ENCODE measurements around the gene TAF6L.
"Not testable (repeated sequence)": the region's sequence is repeated elsewhere in the genome, so short reads cannot be mapped to it uniquely, and the experiment has no call there.

The TAF6L gene, protein sequence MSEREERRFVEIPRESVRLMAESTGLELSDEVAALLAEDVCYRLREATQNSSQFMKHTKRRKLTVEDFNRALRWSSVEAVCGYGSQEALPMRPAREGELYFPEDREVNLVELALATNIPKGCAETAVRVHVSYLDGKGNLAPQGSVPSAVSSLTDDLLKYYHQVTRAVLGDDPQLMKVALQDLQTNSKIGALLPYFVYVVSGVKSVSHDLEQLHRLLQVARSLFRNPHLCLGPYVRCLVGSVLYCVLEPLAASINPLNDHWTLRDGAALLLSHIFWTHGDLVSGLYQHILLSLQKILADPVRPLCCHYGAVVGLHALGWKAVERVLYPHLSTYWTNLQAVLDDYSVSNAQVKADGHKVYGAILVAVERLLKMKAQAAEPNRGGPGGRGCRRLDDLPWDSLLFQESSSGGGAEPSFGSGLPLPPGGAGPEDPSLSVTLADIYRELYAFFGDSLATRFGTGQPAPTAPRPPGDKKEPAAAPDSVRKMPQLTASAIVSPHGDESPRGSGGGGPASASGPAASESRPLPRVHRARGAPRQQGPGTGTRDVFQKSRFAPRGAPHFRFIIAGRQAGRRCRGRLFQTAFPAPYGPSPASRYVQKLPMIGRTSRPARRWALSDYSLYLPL

DNA sequence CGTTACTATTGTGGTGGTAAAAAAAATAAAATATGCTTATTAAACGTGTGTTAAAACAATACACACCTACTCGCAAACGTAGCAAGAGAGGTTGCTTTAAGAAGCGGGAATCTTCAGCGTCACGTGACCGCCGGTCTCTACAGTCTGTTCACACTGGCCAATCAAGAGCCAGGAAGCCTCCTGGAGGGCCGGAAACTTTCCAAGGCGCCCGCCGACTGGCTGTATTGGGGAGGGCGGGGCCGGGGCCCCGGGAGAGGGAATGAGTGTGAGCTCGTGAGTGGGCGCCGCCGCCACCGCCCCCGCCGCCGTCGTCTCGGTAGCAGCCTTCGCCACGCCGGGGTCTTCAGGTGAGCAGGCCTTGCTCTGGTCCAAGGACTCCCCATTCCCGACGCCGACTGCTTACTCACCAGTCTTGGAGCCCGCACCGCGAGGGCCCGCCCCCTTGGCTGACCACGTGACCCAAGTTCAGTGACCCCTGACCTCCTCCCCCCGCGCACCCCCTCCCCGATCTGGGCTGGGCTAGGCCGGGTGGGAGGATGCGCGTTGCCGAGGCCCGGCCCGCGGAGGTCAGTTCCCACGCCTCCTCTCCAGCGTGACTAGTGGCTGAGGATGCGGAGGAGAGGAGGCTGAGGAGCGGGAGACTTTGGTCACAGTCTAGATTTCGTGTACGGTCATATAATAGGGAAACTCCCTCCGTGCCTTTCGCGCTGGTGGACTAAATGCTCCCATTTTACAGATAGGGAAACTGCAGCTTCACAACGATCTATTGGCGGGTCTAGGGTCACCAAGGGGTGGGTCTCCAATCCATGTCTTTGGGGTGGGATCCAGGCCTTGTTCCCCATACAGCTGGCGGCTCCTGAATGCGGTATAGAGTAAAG lies at the start of gene TAF6L:
Gene TAF6L, plus strand, starts transcription at position 253 of the 878 bp plus-strand sequence. CDS start 4,388 bp downstream, outside the sequence.
- DNase-seq = peak; percentile 95

DNA sequence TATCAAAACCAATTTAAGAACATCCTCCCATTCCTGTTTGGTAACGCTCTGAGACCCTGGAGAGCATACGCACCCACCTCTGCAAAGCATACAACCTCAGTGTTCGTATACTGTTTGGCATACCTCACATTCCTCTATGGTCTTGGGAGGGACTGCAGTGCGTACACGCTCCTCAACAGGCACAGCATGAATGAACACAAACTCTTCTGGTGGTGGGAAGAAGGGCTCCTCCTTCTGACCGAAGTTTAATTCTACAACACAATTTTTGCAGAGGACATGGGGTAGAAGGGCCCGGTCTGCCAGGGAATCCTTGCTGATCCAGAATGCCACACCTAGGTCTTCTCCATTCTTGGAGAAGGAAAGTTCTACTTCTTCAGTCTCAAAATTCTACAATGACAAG lies 49.2 kb upstream of the TAF6L start:
- no peak for DNase-seq

DNA sequence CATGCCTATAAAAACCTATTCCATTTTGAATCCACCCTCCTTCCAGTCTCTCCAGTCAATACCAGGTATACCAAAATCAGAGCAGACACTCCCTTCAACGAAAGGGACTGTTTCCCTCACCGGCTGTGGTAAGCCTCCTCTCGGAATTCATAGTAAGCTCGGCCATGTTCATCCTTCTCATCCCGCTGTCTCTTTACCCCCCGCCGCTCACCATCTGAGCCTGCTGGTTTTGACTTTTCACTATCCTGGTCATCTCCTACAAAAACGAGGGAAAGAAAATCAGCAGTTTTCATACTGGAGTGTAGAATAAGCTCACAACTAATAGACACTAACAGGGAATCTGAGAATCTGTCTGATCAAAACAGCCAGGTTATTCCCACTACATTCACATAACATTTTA lies 47.0 kb upstream of the TAF6L start:
- no peak for DNase-seq

DNA sequence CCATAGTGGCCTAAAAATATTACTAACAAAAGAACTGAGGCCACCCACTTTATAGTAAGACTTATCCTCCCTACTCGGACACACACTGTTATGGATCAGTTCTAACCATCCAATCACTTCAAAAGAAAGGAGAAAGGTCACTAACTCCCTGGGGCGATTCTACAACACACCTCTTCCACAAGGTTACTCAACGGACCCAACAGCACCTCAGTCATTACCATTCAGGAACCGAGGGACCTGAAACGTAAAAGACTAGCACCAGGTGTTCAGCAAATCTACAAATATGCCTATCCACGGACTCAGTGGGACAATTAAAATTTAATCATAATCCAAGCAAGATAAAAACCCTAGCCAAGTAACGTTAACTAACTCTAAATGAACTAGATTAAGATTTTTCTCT lies 45.5 kb upstream of the TAF6L start:
- no peak for DNase-seq

DNA sequence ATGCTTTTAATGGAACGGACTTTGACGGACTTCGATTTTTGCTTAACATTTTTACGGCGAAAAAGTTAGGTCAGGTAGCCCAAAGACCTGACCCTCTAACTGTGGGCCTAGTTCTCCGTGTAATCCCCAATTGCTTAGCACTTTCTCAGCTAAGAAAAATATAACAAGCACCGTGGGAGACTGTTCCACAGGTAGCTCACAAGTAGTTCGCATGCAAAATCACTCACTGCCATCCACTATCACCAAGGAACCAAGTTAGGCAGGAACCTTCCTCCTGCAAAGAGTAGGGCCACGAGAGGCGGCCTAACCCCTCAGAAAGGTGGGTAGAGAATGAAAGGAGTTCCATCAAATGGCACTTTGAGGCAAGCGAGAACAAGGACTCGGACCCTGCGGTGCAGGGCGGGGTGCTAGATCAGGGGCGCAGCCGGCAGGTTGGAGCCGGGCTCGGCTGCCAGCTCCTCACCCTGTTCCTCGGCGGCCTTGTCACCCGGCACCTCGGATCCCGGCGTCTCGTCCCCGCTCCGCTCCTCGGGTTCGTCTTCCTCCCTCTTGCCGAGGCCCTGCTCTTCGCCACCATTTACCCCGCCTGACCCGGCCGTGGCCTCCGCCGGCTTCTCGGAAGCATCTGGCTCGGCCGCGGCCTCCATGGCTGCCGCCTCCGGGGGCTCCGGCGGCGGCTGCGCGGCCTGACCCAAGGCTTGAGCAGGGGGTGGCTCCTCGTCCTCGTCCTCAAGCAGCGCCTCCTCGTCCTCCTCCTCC lies 44.9 kb upstream of the TAF6L start:
- DNase-seq = no peak

DNA sequence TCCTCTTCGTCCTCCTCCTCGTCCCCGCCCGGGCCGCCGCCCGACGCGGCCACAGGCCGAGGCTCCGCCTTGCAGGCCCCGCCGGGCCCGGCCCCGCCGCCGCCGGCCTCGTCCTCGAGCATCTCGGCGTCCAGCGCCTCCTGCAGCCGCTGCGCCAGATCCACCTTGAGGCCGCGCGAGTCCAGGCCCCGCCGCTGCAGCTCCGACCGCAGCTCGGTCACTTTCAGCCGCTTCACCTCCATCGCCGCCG lies 44.4 kb upstream of the TAF6L start:
- DNase-seq = no peak

DNA sequence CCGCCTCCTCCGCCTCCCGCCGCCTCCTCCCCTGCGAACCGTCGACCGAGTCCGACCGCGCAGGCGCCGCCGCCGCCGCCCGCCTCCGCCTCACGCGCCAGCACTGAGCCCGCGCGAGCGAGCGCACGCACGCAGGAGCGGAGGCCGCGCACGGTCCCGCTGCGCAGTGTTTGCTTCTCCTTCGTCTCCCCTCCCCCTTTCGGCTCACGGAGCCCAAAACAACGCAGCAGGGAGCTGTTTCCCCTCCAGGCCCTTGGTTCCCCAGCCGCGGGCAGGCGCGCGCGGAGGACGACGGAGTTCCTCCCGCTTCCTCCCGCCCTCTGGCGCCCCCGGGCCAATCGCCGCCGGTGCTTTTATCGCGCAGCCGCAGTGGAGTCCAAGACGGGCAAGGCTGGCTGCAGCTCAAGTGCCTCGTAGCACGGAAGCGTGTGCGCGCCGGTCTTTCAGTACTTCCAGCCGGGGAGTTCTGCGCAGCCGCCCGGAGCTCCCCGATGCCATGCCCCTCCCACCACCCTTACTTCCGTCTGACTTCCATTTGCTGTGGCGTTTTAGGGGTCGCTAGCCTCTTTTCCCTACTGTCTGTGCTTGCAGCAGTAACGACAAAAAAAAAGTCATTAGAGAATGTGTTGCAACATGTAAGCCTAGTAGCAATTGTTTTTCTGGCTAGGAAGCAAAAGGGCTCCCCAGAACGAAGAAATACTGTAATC lies 43.9 kb upstream of the TAF6L start, which contains the start of gene HNRNPUL2:
Gene HNRNPUL2, minus strand, starts transcription at position 293 of the 707 bp plus-strand sequence. CDS start 301 bp downstream, outside the sequence.
- peak; percentile 99 for DNase-seq

DNA sequence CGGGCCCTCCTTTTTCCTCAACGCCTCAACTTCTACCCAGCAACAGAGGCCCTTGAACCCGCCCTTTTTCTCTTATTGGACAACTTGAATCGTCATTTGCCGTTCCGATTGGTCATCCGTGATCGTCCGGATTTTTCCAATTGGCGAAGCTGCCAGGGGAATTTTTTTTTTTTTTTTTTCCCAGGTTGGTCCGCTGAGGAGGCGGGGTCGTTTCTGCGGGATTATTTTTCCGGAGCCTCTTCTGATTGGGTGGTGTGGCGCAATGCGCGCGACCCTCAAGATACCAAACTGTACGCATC lies 43.4 kb upstream of the TAF6L start:
- DNase-seq = peak; percentile 95

DNA sequence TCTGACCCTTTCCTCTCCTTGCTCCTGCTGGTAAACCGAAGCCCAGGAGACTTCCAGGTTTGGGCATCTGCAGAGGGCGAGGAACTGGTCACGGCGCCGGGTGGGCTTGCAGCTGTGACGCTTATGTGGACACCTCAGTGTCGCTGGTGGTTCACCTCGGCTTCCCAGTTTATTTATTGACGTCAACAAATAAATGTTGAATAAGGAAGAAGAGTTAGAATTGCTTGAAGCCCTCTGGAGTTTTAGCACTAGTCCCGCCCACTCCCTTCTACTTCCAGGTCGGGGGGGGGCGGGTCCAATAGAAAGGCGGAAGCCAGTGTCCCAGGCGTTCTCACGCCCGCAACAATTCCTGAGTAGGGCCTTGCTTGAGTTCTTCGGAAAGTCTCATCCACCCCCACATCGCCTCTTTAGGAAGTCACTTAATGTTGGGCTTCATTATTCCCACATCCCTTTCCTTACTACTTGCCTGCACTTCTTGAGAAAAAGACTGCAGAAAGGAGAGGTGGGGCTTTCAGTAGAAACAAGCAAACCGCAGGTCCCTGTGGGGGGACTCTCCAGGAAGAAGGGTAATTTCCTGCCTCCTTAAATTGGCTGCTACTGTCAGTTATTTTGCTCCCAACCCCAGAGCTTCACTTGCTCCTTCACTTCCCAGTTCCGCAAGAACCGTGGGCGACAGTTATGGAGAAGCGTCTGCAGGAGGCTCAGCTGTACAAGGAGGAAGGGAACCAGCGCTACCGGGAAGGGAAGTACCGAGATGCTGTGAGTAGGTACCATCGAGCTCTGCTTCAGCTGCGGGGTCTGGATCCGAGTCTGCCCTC lies 42.8 kb upstream of the TAF6L start, which contains the start of gene TTC9C:
Gene TTC9C, plus strand, starts transcription at position 316 of the 818 bp plus-strand sequence. Its CDS starts 363 bp downstream, at position 679.
- peak; percentile 78 for DNase-seq

DNA sequence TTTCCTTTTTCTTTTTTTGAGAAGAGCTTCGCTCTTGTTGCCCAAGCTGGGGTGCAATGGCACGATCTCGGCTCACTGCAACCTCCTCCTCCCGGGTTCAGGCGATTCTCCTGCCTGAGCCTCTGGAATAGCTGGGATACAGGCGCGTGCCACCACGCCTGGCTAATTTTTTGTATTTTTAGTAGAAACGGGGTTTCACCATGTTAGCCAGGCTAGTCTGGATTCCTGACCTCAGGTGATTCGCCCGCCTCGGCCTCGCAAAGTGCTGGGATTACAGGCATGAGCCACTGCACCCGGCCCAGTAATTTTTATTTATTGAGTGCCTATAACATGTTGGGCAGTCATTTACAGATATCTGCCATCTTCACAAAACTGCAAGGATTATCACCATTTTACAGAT lies 41.1 kb upstream of the TAF6L start:
- DNase-seq = not testable (repeated sequence)

DNA sequence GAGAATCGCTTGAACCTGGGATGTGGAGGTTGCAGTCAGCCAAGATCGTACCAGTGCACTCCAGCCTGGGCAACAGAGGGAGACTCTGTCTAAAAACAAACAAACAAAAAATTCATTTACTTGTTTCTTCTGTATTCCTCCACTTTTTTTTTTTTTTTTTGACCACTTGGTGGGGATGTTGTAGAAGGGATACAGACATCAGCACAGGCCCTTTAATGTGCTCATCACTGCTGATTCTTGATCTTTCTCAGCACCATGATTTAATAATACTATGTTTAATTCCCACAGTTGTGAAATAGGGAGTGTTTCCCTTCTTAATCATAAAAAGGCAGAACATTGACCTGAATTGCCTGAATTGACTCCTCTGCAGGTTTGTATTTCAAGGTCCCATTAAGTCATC lies 38.4 kb upstream of the TAF6L start:
- no peak for DNase-seq

DNA sequence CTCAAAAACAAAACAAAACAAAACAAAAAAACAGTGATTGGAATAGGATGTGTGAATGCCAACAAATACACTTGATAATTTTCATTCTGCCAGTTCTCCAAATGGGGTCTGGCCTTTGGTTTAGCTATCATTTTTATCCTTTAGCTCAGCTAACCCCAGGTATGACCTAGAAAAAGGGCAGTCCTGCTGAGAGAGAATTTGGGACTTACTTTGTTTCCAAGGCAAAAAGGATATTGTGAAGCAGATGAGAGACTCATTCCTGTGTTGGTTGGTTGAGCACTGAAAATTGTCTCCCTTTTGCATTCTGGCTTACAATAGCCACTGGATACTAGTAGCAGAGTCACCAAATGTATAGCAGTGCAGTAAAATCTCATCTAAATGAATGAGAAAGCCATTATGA lies 34.0 kb upstream of the TAF6L start:
- DNase-seq = no peak

DNA sequence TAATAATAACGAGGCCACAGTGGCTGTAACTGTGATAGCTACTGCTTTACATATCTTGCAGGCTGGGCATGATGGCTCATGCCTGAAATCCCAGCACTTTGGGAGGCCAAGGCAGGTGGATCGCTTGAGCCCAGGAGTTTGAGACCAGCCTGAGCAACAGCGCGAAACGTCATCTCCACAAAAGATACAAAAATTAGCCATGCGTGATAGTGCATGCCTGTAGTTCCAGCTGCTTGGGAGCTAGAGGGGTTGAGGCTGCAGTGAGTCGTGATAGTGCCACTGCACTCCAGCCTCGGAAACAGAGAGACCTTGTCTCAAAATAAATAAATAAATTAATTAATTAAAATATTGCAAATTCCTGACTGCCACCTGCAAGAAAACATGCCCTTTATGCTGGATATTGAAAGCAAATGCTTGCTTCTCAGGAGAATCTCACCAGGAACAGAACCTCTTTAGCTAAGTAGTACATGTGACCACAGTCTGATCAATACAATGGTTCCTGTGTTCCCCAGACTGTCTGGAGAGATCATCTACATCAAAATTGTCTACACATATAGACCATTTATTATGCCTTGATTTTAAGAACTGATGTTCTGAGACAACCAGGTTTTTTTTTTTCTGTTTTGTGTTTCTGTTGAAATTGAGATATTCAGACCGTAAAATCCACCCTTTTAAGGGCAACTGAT lies 23.6 kb upstream of the TAF6L start:
- DNase-seq = no peak

DNA sequence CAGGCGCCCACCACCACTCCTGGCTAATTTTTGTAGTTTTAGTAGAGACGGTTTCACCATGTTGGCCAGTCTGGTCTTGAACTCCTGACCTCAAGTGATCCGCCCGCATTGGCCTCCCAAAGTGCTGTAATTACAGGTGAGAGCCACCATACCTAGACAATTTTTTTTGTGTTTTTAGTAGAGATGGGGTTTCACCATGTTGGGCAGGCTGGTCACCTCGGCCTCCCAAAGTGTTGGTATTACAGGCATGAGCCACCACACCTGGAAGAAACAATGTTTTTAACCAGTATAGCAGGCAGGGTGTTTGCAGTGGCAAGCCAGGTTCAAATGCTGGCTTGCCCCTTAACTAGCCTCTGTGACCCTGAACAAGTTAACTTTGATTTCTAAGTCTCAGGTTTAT lies 21.3 kb upstream of the TAF6L start:
- not testable (repeated sequence) for DNase-seq

DNA sequence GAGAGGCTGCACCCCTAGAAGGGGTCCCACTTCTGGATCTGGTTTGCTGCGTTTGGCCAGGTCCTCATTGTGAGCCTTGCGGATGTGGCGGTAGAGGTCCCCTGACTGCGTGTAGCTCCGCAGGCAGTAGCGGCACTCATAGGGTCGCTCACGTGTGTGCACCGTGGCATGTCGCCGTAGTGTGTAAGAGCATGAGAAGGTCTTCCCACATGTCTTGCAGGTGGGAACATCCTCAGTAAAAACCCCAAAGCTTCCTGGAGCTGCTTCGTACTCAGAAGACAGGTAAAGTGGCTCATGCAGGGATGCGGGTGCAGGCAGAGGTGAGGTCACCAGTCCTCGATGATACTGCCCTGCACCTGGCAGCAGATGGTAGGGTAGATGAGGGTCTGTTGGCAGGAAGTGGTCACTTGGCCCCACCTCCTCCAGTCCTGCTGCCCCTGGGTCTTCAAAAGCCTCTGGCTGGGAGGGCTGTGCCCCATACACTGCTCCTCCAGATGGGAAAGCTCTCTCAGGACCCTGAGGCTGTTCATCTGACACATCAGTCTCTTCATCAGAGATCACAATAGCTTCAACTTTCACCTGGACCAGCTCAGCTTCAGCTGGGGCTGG lies 18.9 kb upstream of the TAF6L start:
- no peak for DNase-seq

DNA sequence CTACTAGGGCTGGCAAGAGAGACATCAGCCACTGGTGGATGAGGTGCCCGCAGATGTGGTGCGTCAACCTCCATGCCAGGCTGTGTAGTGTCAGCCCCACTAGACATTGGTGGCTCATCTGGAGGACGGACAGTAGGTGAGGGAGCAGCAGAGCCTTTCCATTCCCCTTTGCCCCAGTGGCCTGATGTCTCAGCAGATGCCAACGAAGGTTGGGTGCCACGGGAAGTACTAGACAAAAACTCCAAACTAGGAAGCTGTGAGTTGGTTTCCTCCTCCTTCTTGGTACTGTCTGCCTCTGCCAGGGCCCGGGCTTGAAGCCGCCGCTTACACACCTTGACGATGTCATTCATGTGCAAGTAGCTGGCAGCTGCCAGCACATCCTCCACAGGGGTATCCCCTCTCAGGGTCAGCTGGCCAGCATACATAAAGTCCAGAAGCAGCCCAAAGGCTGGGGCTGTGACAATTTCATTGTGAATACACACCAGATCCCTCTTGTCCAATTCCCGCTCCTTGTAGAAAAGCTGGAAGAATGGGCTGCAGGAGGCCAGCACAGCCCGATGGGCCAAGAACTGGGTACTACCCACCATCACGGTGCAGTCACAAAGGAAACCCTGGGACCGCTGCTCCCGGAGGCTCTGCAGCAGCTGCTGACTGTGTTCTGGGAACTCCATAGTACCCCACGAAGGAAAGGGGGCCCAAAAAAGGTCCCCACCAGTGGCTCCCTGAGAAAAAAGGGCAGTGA lies 18.0 kb upstream of the TAF6L start:
- DNase-seq = no peak

DNA sequence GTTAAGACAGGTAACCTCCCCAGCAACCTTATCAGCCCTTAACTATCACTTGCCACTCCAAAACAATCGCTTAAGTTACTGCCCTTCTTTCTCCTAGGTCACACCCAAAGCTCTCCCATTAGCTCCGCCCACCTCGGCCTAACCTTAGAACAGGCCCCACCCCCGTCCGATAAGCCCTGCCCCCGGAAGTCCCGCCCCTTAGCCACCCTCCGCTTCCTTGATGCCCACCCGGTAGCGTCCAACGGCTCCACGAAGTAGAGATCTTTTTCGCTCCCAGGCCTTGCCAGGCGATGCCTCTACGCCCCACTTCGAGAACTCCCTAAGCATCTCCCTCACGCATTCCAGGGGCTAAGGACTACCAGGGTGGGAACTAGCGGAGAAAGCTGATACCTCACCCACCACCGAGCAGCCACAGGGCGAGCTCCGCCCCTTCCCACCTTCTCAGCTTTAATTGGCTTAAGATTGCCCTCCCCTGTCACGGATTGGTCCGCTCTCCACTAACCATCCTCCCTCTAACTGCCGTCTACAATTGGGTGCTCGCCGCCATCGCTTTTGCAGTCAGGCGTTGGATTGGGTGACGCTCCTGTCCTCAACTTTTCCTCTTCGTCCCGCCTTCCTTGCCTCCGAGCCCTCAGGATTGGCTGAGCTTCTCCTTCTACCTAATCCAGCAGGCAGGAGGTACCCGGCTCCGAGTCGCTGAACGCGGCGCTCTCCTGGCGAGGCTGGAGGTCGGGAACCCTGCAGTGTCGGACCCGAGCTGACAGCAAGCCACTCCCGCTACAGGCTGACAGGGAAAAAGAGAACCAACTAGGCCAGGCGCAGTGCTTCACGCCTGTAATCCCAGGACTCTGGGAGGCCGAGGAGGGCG lies 17.2 kb upstream of the TAF6L start, which contains the start of gene ZBTB3:
Gene ZBTB3, minus strand, starts transcription at position 425 of the 868 bp plus-strand sequence. CDS start 496 bp downstream, outside the sequence.
- peak; percentile 99 for DNase-seq

DNA sequence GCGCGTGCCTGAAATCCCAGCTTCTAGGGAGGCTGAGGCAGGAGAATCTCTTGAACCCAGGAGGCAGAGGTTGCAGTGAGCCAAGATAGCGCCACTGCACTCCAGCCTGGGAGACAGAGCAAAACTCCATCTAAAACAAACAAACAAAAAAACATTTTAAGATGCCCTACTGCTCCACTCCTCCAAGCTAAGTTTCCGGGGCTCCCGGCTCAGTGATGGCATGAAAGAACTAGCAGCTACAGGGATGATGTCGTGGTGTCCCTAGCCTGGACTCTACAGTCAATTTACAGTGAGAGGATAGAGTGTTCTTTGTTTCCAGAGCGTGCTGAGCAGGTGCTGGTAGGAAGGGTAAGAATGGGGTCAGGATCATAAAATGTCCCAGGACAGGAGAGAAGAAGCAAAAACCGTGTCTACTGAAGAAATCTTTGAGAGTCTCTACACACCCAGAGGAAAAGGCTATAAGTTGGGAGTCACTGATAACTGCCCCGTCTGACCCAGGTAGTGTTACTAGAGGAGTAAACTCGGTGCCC lies 16.0 kb upstream of the TAF6L start:
- DNase-seq = no peak
